ENCODE measurements around the gene DNMT3A.

Gene DNMT3A

DNA sequence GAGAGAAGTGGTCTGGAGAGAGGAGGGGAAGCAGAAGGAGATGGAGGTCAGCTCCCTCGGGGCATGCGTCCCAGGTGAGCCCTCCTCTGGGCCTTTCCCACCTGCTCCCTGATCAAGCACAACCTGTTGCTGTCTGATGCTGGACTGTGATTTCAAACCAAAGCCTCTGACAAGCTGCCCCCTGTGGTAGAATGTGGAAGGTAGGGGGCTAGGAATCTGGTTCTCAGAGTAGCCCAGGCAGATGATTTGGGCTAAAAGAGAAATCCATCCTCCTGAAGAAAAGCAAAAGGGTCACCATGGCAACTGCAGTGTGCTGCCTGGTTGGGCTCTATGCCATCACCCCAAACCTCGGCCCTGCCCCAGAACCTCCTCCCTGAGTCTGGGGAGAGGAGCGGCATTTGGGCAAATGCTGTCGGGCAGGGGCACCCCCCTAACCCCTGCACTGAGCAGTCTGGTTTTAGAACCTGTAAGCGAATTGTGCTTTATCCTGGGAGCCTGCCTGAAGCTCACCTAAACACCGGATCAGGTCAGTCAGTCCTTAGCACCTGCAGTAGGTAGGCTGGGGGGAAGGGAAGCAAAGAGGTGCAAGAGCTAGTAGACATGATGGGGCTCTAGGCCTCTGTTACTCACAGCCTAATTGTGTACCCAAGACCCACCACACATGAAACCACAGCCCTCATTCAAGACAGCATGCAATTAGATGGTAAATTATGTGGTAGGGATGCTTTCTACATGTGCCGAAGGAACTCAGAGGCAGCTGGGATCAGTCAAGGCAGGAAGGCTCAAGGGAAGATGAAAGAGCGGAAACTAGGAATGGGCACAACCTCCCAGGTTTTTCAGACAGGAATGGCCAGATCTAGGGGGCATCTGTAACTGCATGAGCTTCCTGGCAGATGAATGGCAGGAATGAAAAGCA, 83.5 kb downstream of the DNMT3A start:
- DNase-seq (ENCODE audit: extremely low read depth, low read depth): no peak
- TF ChIP-seq, protein P1, sequence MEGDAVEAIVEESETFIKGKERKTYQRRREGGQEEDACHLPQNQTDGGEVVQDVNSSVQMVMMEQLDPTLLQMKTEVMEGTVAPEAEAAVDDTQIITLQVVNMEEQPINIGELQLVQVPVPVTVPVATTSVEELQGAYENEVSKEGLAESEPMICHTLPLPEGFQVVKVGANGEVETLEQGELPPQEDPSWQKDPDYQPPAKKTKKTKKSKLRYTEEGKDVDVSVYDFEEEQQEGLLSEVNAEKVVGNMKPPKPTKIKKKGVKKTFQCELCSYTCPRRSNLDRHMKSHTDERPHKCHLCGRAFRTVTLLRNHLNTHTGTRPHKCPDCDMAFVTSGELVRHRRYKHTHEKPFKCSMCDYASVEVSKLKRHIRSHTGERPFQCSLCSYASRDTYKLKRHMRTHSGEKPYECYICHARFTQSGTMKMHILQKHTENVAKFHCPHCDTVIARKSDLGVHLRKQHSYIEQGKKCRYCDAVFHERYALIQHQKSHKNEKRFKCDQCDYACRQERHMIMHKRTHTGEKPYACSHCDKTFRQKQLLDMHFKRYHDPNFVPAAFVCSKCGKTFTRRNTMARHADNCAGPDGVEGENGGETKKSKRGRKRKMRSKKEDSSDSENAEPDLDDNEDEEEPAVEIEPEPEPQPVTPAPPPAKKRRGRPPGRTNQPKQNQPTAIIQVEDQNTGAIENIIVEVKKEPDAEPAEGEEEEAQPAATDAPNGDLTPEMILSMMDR (IDR thresholded peaks at IDR 0.05; ENCODE audit: low read depth, low read length, missing control alignments): peak; percentile 4

DNA sequence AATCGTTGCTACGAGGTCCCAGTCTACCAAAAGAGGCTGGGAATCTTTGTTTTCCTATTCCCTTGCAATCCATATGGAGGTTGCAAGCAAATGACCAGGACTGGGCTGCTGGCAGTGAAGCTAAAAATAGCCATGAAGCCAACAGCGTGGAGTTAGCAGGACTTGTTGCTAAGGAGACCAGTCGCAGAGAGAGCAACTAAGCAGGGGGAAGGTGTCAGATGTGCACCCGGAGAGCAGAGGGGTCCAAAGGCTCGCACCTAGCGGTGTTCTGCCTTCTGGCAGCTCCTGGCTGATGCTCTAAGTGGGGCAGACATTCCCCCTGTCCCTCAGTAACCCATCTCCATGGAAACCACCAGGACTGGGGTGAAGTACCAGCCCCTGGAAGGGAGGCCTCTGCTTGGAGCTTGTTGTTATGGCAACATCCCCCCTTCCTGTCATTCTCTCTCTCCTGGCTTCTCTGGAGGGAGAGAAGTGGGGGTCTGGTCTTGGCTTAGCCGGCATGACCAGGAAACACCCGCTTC, 84.6 kb downstream of the DNMT3A start:
- TF ChIP-seq, protein P1 (IDR thresholded peaks at IDR 0.05; ENCODE audit: low read depth, low read length, missing control alignments): no peak
- peak; percentile 12 for DNase-seq (ENCODE audit: extremely low read depth, low read depth)
- no peak overlapping the region for H3K4me3 ChIP-seq (replicated peaks; ENCODE audit: low read depth, low read length)

More for the DNA sequence above, 83.5 kb downstream of the DNMT3A start:
- no peak overlapping the region for H3K4me3 ChIP-seq (replicated peaks; ENCODE audit: low read depth, low read length)

DNA sequence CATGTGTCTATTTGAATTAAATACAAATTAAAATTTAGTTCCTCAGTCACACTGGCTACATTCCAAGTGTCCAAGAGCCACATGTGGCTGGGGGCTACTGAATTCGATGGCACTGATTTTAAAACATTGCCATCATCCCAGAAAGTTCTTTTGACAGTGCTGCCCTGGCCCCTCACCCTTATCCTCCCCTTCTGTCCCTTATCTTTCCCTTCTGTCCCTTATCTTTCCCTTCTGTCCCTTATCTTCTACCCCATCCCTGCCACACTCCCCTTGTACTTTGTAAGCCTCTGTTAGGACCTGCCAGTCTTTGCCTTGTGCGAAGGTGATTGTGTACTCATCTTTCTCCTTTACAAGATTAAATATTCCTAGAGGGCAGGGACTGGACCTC, 85.2 kb downstream of the DNMT3A start:
- TF ChIP-seq, protein P1 (IDR thresholded peaks at IDR 0.05; ENCODE audit: low read depth, low read length, missing control alignments): no peak
- DNase-seq (ENCODE audit: extremely low read depth, low read depth): no peak
- no peak overlapping the region for H3K4me3 ChIP-seq (replicated peaks; ENCODE audit: low read depth, low read length)

DNA sequence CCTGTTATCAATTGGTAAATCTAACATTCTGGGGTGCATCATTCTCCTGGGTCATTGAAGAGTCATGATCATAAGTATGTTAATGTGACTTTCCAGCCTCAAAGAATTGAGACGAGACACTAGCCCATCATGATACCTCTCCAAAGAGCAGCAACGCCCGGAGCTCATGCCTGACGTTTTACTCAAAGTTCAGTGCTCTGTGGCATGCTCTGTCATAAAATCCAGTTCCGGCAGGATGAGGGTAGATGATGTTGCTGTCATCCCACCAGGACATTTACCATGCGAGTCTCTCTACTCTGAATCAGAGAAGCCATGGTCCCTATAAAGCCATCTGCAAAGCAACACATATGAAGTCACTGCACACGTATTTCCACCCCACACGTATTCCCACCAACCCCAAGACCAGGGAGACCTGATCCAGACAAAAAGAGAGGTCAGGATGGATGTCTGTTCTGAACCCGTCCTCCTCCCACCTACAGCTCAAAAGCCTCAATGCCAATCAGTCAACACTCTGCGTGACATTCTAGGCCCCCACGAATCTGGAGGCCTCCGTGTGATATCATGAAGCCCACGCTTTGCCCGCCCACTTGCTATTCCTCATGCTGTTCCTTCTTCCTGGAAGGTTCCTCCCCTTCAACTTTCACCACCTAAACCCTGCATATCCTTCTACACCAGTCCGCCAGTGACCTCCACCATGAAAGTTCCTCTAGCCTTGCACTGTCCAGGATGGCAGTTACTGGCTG, 85.8 kb downstream of the DNMT3A start:
- H3K4me3 ChIP-seq (replicated peaks; ENCODE audit: low read depth, low read length): no peak overlapping the region
- TF ChIP-seq, protein P1 (IDR thresholded peaks at IDR 0.05; ENCODE audit: low read depth, low read length, missing control alignments): no peak
- no peak for DNase-seq (ENCODE audit: extremely low read depth, low read depth)

DNA sequence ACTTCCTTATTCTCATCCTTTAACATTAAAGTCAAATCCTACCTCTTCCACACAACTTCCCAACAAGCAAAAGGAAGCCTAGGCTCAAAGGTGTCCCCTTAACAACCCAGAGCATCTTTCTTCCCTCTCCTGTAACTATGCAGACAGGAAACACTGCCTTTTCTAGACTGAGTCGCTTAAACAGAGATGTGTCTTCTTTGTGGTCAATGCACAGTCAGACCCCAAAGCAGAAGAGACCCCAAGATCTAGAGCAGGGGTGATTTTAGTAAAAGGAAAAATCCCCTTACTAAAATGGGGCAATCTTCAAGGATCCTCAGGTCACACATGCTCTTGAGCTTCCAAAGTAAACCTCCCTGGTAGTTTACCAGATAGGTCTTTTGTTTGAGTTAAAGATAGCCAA, 86.8 kb downstream of the DNMT3A start:
- DNase-seq (ENCODE audit: extremely low read depth, low read depth): no peak
- H3K4me3 ChIP-seq (replicated peaks; ENCODE audit: low read depth, low read length): no peak overlapping the region
- TF ChIP-seq, protein P1 (IDR thresholded peaks at IDR 0.05; ENCODE audit: low read depth, low read length, missing control alignments): no peak

DNA sequence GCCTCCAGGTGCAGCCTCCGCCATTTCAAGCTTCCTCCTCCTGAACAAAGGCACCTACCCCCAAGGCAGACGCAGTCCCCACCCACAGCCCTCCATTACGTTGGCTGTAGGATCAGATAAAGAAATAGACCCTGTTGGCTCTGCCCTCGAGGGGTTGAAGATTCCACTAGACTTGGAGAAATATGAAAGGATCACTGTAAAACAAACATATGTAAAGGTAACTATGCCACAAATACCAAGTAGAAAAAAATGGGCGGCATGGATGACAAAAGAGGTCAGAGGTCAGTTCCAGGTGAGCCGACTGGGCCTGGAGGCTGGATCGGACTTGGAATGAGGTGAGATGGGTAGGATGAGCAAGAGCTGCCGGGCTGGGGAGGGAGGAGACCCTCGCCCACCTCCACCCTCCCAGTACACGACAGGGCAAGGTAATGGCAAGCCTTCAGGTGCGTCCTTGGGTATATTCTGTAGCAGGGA, 88.5 kb downstream of the DNMT3A start:
- H3K4me3 ChIP-seq (replicated peaks; ENCODE audit: low read depth, low read length): no peak overlapping the region
- TF ChIP-seq, protein P1 (IDR thresholded peaks at IDR 0.05; ENCODE audit: low read depth, low read length, missing control alignments): no peak
- no peak for DNase-seq (ENCODE audit: extremely low read depth, low read depth)

Measured in HFF-Myc (cell line).